ENCODE results near the gene LYL1. TPM values are rescaled to one million over a fixed set of nuclear protein-coding genes. Genes with fewer than 3 reads are reported as not detected.

The LYL1 gene
- total and polyA plus RNA-seq, 2 of the 13 experiments (the other 11 are each of a cell fraction or from before 2014, with no cell fraction given), result 0.75 to 0.92 TPM

- TF ChIP-seq ZBTB46 (CRISPR knock-in tag; IDR thresholded peaks at IDR 0.05; ENCODE audit: borderline replicate concordance), result no peak
- TF ChIP-seq IRF9 (CRISPR knock-in tag; IDR thresholded peaks at IDR 0.05; ENCODE audit: borderline replicate concordance), result no peak
- TF ChIP-seq NPAS2 (CRISPR knock-in tag; IDR thresholded peaks at IDR 0.05; ENCODE audit: borderline replicate concordance), result no peak
- no peak for TF ChIP-seq KLF12 (CRISPR knock-in tag; IDR thresholded peaks at IDR 0.05; ENCODE audit: borderline replicate concordance)
- no peak for TF ChIP-seq BATF2 (CRISPR knock-in tag; IDR thresholded peaks at IDR 0.05)
- TF ChIP-seq ZNF737 (CRISPR knock-in tag; IDR thresholded peaks at IDR 0.05; ENCODE audit: borderline replicate concordance), result no peak
- TF ChIP-seq KMT2B (CRISPR knock-in tag; IDR thresholded peaks at IDR 0.05), result no peak
- no peak for TF ChIP-seq TMF1 (CRISPR knock-in tag; IDR thresholded peaks at IDR 0.05; ENCODE audit: low read depth)
- no peak for TF ChIP-seq PREB (CRISPR knock-in tag; IDR thresholded peaks at IDR 0.05)
- TF ChIP-seq NCOA1 (CRISPR knock-in tag; IDR thresholded peaks at IDR 0.05), result no peak
- no peak for TF ChIP-seq FOXA1 (IDR thresholded peaks at IDR 0.05)
- TF ChIP-seq FOXA1 (CRISPR knock-in tag; IDR thresholded peaks at IDR 0.05), result no peak
- TF ChIP-seq ZNF609 (CRISPR knock-in tag; IDR thresholded peaks at IDR 0.05; ENCODE audit: borderline replicate concordance), result no peak
- TF ChIP-seq FOXO1 (CRISPR knock-in tag; IDR thresholded peaks at IDR 0.05), result no peak
- TF ChIP-seq ZNF770 (CRISPR knock-in tag; IDR thresholded peaks at IDR 0.05), result no peak
- no peak for TF ChIP-seq MYPOP (CRISPR knock-in tag; IDR thresholded peaks at IDR 0.05)
These were observed 9.1 kb downstream of the LYL1 start (continued) for GRCh38 chr19:13093407-13094105.
